Hepatocyte (in vitro differentiated cells): ENCODE measurements around the gene CFTR. TPM values are rescaled to one million over a fixed set of nuclear protein-coding genes. Genes with fewer than 3 reads are reported as not detected.

Source experiments
- DNase-seq: peaks from one replicate; pipeline ENCODE4 v3.0.0-alpha.2; 2016; ENCODE audit warnings: low spot score
- H2AFZ ChIP-seq: fragments of 200-600 bp; sonication (generic); 2 replicates; pipeline ENCODE4 v1.6.0; 2016; ENCODE audit warnings: antibody characterized with exemption, mild to moderate bottlenecking
- H3K27ac ChIP-seq: fragments of 200-600 bp; sonication (generic); 2 replicates; pipeline ENCODE4 v1.5.1; 2016; ENCODE audit warnings: mild to moderate bottlenecking
- H3K27me3 ChIP-seq: fragments of 200-600 bp; sonication (generic); 2 replicates; pipeline ENCODE4 v1.6.1; 2016
- H3K36me3 ChIP-seq: fragments of 200-600 bp; sonication (generic); replicated peaks from 2 replicates; pipeline ENCODE4 v1.5.1; 2016; ENCODE audit warnings: low read depth; ENCODE audit not compliant: insufficient read depth
- H3K4me1 ChIP-seq: fragments of 200-600 bp; sonication (generic); 2 replicates; pipeline ENCODE4 v1.5.1; 2016; ENCODE audit warnings: mild to moderate bottlenecking, moderate library complexity; ENCODE audit not compliant: insufficient read depth
- H3K4me2 ChIP-seq: fragments of 200-600 bp; sonication (generic); 2 replicates; pipeline ENCODE4 v1.6.0; 2016
- H3K4me3 ChIP-seq: fragments of 200-600 bp; sonication (generic); 2 replicates; pipeline ENCODE4 v1.5.1; 2016; ENCODE audit warnings: mild to moderate bottlenecking
- H3K79me2 ChIP-seq: fragments of 200-600 bp; sonication (generic); 2 replicates; pipeline ENCODE4 v1.6.0; 2017; ENCODE audit warnings: mild to moderate bottlenecking
- H3K9me2 ChIP-seq: fragments of 200-600 bp; sonication (generic); replicated peaks from 2 replicates; pipeline ENCODE4 v1.6.0; 2017; ENCODE audit warnings: mild to moderate bottlenecking; ENCODE audit not compliant: insufficient read depth
- H3K9me3 ChIP-seq: fragments of 200-600 bp; sonication (generic); 2 replicates; pipeline ENCODE4 v1.5.1; 2016; ENCODE audit warnings: low read depth, mild to moderate bottlenecking
- H4K20me1 ChIP-seq: fragments of 200-600 bp; sonication (generic); 2 replicates; pipeline ENCODE4 v1.6.0; 2016; ENCODE audit warnings: mild to moderate bottlenecking; ENCODE audit not compliant: insufficient read depth, poor library complexity, severe bottlenecking
- CTCF ChIP-seq: fragments of 200-600 bp; sonication (generic); IDR thresholded peaks from 2 replicates; pipeline ENCODE4 v1.5.1; 2016; ENCODE audit warnings: antibody characterized with exemption, mild to moderate bottlenecking; ENCODE audit not compliant: poor library complexity
- EZH2 ChIP-seq: fragments of 200-600 bp; sonication (generic); IDR thresholded peaks from 2 replicates; pipeline ENCODE4 v1.6.1; 2016; ENCODE audit warnings: antibody characterized with exemption, mild to moderate bottlenecking, borderline replicate concordance
- EZH2phosphoT487 ChIP-seq: fragments of 200-600 bp; sonication (generic); IDR thresholded peaks from one replicate; pipeline ENCODE4 v1.6.1; 2018; ENCODE audit warnings: antibody characterized with exemption, mild to moderate bottlenecking, low read depth, moderate library complexity; ENCODE audit not compliant: unreplicated experiment, severe bottlenecking
- WGBS: methylation state at CpG from one replicate; pipeline ENCODE4 v1.1.6; 2016; ENCODE audit warnings: low lambda C conversion rate; ENCODE audit errors: missing lambda C conversion rate; 5-methylcytosine and 5-hydroxymethylcytosine counted together
- polyA plus RNA-seq: library from polyadenylated mRNA; unstranded; fragments of >200 nt; fragmentation: Nextera tagmentation; extraction: Ambion mirVana; gene quantifications from 2 replicates; pipeline ENCODE4 v1.2.1, GENCODE V29; 2016
- total RNA-seq: library from RNA; depleted of rRNA; stranded (reverse); fragments of >200 nt; gene quantifications from 2 replicates; pipeline ENCODE4 v1.2.3, GENCODE V29; 2014

Gene CFTR
- total and polyA plus RNA-seq, 2 experiments from 2014 or later: 29.8 to 72.9 TPM

GRCh38 chr7:117588352-117588794, 108.5 kb downstream of the CFTR start:
- H3K9me3 ChIP-seq: no peaks in the 10 kb centered on the region
- 14% methylated on average over 1 of the region's 1 CpG for WGBS
- no peaks in the 10 kb centered on the region for H3K79me2 ChIP-seq
- no peak for TF ChIP-seq EZH2
- TF ChIP-seq EZH2phosphoT487: no peak
- no peak for TF ChIP-seq CTCF
- H3K9me2 ChIP-seq: no peaks in the 10 kb centered on the region
- H3K36me3 ChIP-seq: no peaks in the 10 kb centered on the region
- peaks cover 27% of the 10 kb centered on the region for H3K4me1 ChIP-seq
- peak overlapping the region; percentile 22 for H3K27ac ChIP-seq
- peak; percentile 18 for DNase-seq
- H3K4me2 ChIP-seq: peak overlapping the region; percentile 45
- H4K20me1 ChIP-seq: no peaks in the 10 kb centered on the region
- no peak overlapping the region for H2AFZ ChIP-seq
- no peaks in the 10 kb centered on the region for H3K27me3 ChIP-seq
- no peak overlapping the region for H3K4me3 ChIP-seq

GRCh38 chr7:117590191-117590590, 110.4 kb downstream of the CFTR start:
- H3K9me2 ChIP-seq: no peaks in the 10 kb centered on the region
- H3K36me3 ChIP-seq: no peaks in the 10 kb centered on the region
- no peaks in the 10 kb centered on the region for H3K79me2 ChIP-seq
- no peak overlapping the region for H3K4me2 ChIP-seq
- peak overlapping the region; percentile 1 for H3K27ac ChIP-seq
- H2AFZ ChIP-seq: no peak overlapping the region
- no peaks in the 10 kb centered on the region for H3K9me3 ChIP-seq
- DNase-seq: no peak
- H3K4me3 ChIP-seq: no peak overlapping the region
- TF ChIP-seq EZH2phosphoT487 (no peak), CTCF (no peak), EZH2 (no peak)
- 100% methylated on average over 1 of the region's 1 CpG for WGBS
- H4K20me1 ChIP-seq: no peaks in the 10 kb centered on the region
- no peaks in the 10 kb centered on the region for H3K27me3 ChIP-seq
- H3K4me1 ChIP-seq: peaks cover 27% of the 10 kb centered on the region

GRCh38 chr7:117592011-117592635, 112.3 kb downstream of the CFTR start:
- H3K9me3 ChIP-seq: no peaks in the 10 kb centered on the region
- peaks cover 15% of the 10 kb centered on the region for H3K4me1 ChIP-seq
- no peaks in the 10 kb centered on the region for H3K9me2 ChIP-seq
- no peaks in the 10 kb centered on the region for H3K79me2 ChIP-seq
- H3K27ac ChIP-seq: no peak overlapping the region
- no peak overlapping the region for H3K4me2 ChIP-seq
- no peak overlapping the region for H3K4me3 ChIP-seq
- H2AFZ ChIP-seq: no peak overlapping the region
- no peaks in the 10 kb centered on the region for H4K20me1 ChIP-seq
- H3K27me3 ChIP-seq: no peaks in the 10 kb centered on the region
- no peaks in the 10 kb centered on the region for H3K36me3 ChIP-seq
- TF ChIP-seq CTCF: no peak
- no peak for TF ChIP-seq EZH2phosphoT487
- no peak for TF ChIP-seq EZH2
- DNase-seq: no peak
- 82% methylated on average over 11 of the region's 11 CpGs for WGBS
